Naive thymus-derived CD4-positive, alpha-beta T cell (primary cell): ENCODE data around the gene GNAO1. TPM values are rescaled to one million over a fixed set of nuclear protein-coding genes. Genes with fewer than 3 reads are reported as not detected.

Source experiments
- ATAC-seq: fragments of 150-1000 bp; cut with Tn5 transposase; 2 replicates; pipeline ENCODE4 v1.10.0; 2021; ENCODE audit warnings: mild to moderate bottlenecking, moderate library complexity
- CTCF ChIA-PET: fragments of 350-600 bp; sonication (Branson Sonifier 250); formaldehyde crosslinking; loops from one replicate; lab custom pipeline; 2021; ENCODE audit warnings: antibody characterized with exemption; lab: Charles Lee
- POLR2A ChIA-PET: fragments of 350-600 bp; sonication (Branson Sonifier 250); formaldehyde crosslinking; loops from one replicate; lab custom pipeline; 2021; ENCODE audit warnings: antibody characterized with exemption, inconsistent platforms; lab: Charles Lee
- DNase-seq, 9 donors: peaks; one replicate each; pipeline versions ENCODE4 v3.0.0 to v3.0.0-alpha.2; 2020 to 2022; ENCODE audit warnings: mixed read lengths in 1 of 9
- H3K27ac ChIP-seq: one replicate; pipeline ENCODE4 v1.7.0; 2013; ENCODE audit warnings: mild to moderate bottlenecking, low read depth, low read length, moderate library complexity
- H3K27me3 ChIP-seq, 2 donors: one replicate each; pipeline ENCODE4 v1.7.0; 2013; ENCODE audit warnings: low read length in 2 of 2, mild to moderate bottlenecking in 2 of 2, moderate library complexity in 2 of 2; ENCODE audit not compliant: control insufficient read depth in 2 of 2, insufficient read depth in 2 of 2
- H3K36me3 ChIP-seq, 3 experiments: 1 replicate in 2 of 3; 2 replicates in 1 of 3; pipeline ENCODE4 v1.7.0; 2013; ENCODE audit warnings: low read length in 3 of 3, mild to moderate bottlenecking in 3 of 3, moderate library complexity in 1 of 3; ENCODE audit not compliant: insufficient read depth in 3 of 3, control insufficient read depth in 2 of 3
- H3K4me1 ChIP-seq, 2 donors: one replicate each; pipeline ENCODE4 v1.7.0; 2013; ENCODE audit warnings: low read length in 2 of 2, mild to moderate bottlenecking in 2 of 2, moderate library complexity in 1 of 2; ENCODE audit not compliant: control insufficient read depth in 2 of 2, insufficient read depth in 2 of 2
- H3K4me3 ChIP-seq: 2 replicates; pipeline ENCODE4 v1.7.0; 2013; ENCODE audit warnings: mild to moderate bottlenecking, low read length
- H3K9me3 ChIP-seq, 3 experiments: 1 replicate in 2 of 3; 2 replicates in 1 of 3; pipeline ENCODE4 v1.7.0; 2013; ENCODE audit warnings: low read length in 3 of 3; ENCODE audit not compliant: control insufficient read depth in 2 of 3
- H3K27ac Mint-ChIP-seq, 9 donors: one replicate each; pipeline ENCODE4 v1.8.0; 2020 to 2022; ENCODE audit warnings: mixed read lengths in 9 of 9, mild to moderate bottlenecking in 8 of 9, moderate library complexity in 5 of 9, inconsistent platforms in 2 of 9
- H3K27me3 Mint-ChIP-seq, 5 donors: one replicate each; pipeline ENCODE4 v1.8.0; 2021 to 2022; ENCODE audit warnings: mixed read lengths in 5 of 5, mild to moderate bottlenecking in 1 of 5
- H3K36me3 Mint-ChIP-seq, 5 donors: one replicate each; pipeline ENCODE4 v1.8.0; 2020 to 2022; ENCODE audit warnings: mixed read lengths in 5 of 5, mild to moderate bottlenecking in 3 of 5, inconsistent platforms in 1 of 5
- H3K4me1 Mint-ChIP-seq, 7 donors: one replicate each; pipeline ENCODE4 v1.8.0; 2020 to 2022; ENCODE audit warnings: mixed read lengths in 7 of 7, mild to moderate bottlenecking in 3 of 7, inconsistent platforms in 1 of 7
- H3K4me3 Mint-ChIP-seq, 10 donors: one replicate each; pipeline ENCODE4 v1.8.0; 2020 to 2022; ENCODE audit warnings: mild to moderate bottlenecking in 10 of 10, mixed read lengths in 10 of 10, moderate library complexity in 6 of 10, inconsistent platforms in 2 of 10
- H3K9me3 Mint-ChIP-seq, 11 donors: one replicate each; pipeline ENCODE4 v1.8.0; 2020 to 2022; ENCODE audit warnings: mixed read lengths in 11 of 11, mild to moderate bottlenecking in 4 of 11, inconsistent platforms in 1 of 11, moderate library complexity in 1 of 11
- intact Hi-C, 2 donors: fragments of 100-400 bp; cut with micrococcal nuclease; formaldehyde crosslinking; loops; one replicate each; pipeline ENCODE4 v1.15.1; 2023
- polyA plus RNA-seq, 2 donors: library from polyadenylated mRNA; unstranded; fragments of 300-500 nt; fragmentation: Illumina TruSeq; gene quantifications; one replicate each; pipeline ENCODE4 v1.2.3, GENCODE V29; 2021
- total RNA-seq, 6 experiments: library from RNA in 5 of 6; stranded (reverse) in 5 of 6; gene quantifications; 1 replicate in 5 of 6; 2 replicates in 1 of 6; pipeline ENCODE4 v1.2.3 and lab custom pipeline; 2021 to 2026

The GNAO1 gene
- total and polyA plus RNA-seq, 7 experiments from 2014 or later = 0.43 to 5.4 (median 0.80) TPM; not detected in 2

DNA sequence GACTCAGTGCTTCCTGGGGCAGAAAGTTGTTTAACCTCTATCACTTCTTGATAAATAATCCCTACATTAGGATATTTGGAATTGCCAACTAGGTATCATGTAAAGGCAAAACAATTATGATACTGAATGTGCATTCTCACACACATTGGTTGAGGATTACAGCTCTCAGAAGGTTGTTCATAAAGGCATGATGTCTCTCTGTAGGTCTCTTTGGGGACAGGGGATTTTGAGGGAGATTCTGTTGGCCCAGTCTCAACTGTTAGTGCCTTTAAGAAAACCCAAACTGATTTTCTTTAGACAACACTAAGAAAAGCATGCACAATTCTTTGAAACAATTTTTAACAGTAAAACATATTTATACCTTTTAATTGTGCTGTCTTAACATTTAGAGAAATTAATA, 56.5 kb downstream of the GNAO1 start:
- H3K9me3 ChIP-seq = no peaks in the 10 kb centered on the region
- no peaks in the 10 kb centered on the region for H3K4me1 ChIP-seq
- no peaks in the 10 kb centered on the region for H3K36me3 Mint-ChIP-seq
- ChIA-PET CTCF (interaction anchor here (0.6 kb wide), 1 partner anchor 73 kb away, joined by 3 read pairs; no protein-coding TSS in a partner anchor), POLR2A (no interaction called here)
- H3K36me3 ChIP-seq = no peaks in the 10 kb centered on the region
- no peak for ATAC-seq
- peaks cover 0 to 10% (median 0%) of the 10 kb centered on the region in 5 donors for H3K27me3 Mint-ChIP-seq
- no peak overlapping the region for H3K27ac Mint-ChIP-seq
- no peak overlapping the region for H3K4me3 ChIP-seq
- H3K9me3 Mint-ChIP-seq = peaks cover 0 to 5% (median 0%) of the 10 kb centered on the region in 11 donors
- peaks cover 0 to 6% (median 0%) of the 10 kb centered on the region in 7 donors for H3K4me1 Mint-ChIP-seq
- H3K27ac ChIP-seq = no peak overlapping the region
- H3K27me3 ChIP-seq = no peaks in the 10 kb centered on the region
- H3K4me3 Mint-ChIP-seq = no peak overlapping the region
- intact Hi-C loops = no loop called here
- no peak for DNase-seq

DNA sequence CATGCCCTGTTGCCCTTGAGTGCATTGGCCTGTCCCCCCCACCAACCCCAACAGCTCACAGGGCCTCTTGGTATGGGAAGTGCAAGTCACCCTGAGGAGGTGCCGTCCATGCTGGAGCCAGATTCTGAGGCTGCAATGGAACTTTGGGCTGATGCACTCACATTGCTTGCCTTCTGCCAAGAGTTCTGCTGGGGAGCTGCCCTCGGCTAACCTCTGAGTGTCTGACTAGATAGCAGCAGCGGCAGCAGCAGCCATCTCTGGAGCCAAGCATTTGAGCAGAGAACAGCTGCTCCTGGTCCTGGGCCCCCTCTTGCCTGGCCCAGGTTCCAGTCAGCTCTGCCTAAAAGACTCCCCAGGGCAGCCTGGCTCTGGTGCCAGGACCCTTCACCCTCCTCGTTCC, 61.5 kb downstream of the GNAO1 start:
- Mint-ChIP-seq H3K36me3 (no peaks in the 10 kb centered on the region), H3K27ac (no peak overlapping the region), H3K9me3 (peaks cover 0 to 5% (median 0%) of the 10 kb centered on the region in 11 donors), H3K4me3 (no peak overlapping the region), H3K27me3 (peaks cover 0 to 39% (median 0%) of the 10 kb centered on the region in 5 donors), H3K4me1 (peaks cover 0 to 1% (median 0%) of the 10 kb centered on the region in 7 donors)
- ATAC-seq = no peak
- Histone ChIP-seq H3K9me3 (no peaks in the 10 kb centered on the region), H3K27ac (no peak overlapping the region), H3K4me3 (no peak overlapping the region), H3K36me3 (no peaks in the 10 kb centered on the region), H3K4me1 (no peaks in the 10 kb centered on the region), H3K27me3 (no peaks in the 10 kb centered on the region)
- ChIA-PET POLR2A (no interaction called here), CTCF (no interaction called here)
- no peak for DNase-seq
- intact Hi-C loops = no loop called here

DNA sequence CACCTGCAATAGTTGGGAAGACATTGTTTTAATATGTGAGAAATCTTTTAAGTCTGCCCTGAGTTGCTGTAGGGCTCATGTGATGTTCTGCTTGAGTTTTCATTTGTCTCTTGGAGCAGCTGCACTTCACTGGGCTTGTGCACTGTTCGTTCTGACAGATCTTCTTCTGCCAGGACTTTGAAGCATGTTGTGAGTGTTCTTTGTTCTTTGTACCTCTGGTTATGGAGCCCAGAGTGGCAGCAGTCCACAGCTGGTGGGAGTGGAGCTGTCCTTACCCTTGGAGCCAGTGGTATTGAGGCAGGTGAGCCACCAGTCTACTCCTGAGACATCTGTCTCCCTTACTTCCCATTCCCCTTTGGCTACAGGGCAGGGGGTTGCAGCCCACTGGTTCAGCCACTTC, 64.6 kb downstream of the GNAO1 start:
- peaks cover 0 to 4% (median 0%) of the 10 kb centered on the region in 7 donors for H3K4me1 Mint-ChIP-seq
- POLR2A ChIA-PET = no interaction called here
- H3K27ac Mint-ChIP-seq = no peak overlapping the region
- ATAC-seq (no peak), DNase-seq (no peak)
- no peaks in the 10 kb centered on the region for H3K9me3 ChIP-seq
- no peaks in the 10 kb centered on the region for H3K36me3 Mint-ChIP-seq
- no peaks in the 10 kb centered on the region for H3K27me3 ChIP-seq
- H3K27ac ChIP-seq = no peak overlapping the region
- peaks cover 0 to 6% of the 10 kb centered on the region in 2 donors for H3K4me1 ChIP-seq
- no peaks in the 10 kb centered on the region for H3K9me3 Mint-ChIP-seq
- H3K4me3 ChIP-seq = no peak overlapping the region
- H3K27me3 Mint-ChIP-seq = peaks cover 0 to 38% (median 0%) of the 10 kb centered on the region in 5 donors
- no peaks in the 10 kb centered on the region for H3K36me3 ChIP-seq
- H3K4me3 Mint-ChIP-seq = no peak overlapping the region
- CTCF ChIA-PET = no interaction called here
- intact Hi-C loops = no loop called here

DNA sequence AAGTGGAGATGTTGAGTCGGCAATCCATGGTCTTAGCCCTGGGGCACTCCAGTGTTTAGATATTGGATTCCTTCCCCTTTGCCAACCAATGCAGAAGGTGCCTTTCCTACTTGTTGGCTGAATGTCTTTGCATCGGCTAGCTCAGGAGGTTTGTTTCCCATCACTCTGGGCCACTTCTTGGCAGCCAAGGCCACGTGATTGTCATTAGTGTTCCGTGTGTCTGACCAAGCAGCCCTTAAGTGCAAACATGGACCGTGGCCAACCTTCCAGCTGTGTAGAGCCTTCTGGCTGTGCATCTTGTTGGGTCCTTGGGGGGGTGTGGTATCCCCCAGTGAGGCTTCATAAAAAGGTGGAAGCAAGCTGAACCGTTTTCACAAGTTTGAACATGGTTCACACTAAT, 66.0 kb downstream of the GNAO1 start:
- intact Hi-C loops = no loop called here
- H3K27ac Mint-ChIP-seq = no peak overlapping the region
- H3K4me1 Mint-ChIP-seq = peaks cover 3 to 17% (median 10%) of the 10 kb centered on the region in 7 donors
- no peak for ATAC-seq
- ChIA-PET POLR2A (no interaction called here), CTCF (no interaction called here)
- no peak overlapping the region for H3K27ac ChIP-seq
- DNase-seq = no peak
- H3K36me3 Mint-ChIP-seq = no peaks in the 10 kb centered on the region
- H3K4me3 Mint-ChIP-seq = no peak overlapping the region
- peaks cover 4 to 18% of the 10 kb centered on the region in 2 donors for H3K4me1 ChIP-seq
- no peaks in the 10 kb centered on the region for H3K9me3 Mint-ChIP-seq
- no peaks in the 10 kb centered on the region for H3K9me3 ChIP-seq
- H3K27me3 ChIP-seq = no peaks in the 10 kb centered on the region
- H3K4me3 ChIP-seq = no peak overlapping the region
- no peaks in the 10 kb centered on the region for H3K36me3 ChIP-seq
- H3K27me3 Mint-ChIP-seq = peaks cover 0 to 40% (median 0%) of the 10 kb centered on the region in 5 donors

DNA sequence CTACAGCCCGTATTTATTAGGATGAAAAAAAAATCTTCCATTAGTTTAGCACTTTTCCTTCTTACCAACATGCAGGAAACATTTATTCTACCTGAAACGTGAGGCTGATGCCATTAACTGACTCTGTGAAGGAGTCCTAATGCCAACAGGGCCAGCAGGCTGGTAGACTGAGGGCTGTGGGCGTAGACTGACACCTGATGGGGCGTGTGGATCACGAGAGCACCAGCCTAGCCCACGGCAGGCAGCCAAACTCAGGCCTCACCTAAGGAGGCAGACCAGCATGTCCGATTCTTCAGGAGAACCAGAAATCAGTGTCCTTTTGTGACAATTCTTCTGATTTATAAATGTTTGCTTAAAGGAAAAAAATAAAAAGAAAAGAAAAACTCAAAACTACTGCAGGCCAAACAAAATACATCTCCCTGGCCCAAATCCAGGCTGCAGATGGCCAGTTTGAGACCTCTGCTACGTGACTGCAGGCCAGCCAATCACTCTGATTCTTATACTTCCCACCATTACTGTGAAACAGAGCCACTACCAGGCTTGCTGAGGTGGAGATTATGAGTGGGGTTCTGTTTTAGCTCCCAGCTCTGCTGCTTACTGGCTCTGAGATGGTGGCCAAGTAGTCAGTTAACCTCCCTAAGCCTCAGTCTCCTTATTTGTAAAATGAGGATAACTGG, 66.5 kb downstream of the GNAO1 start:
- no peak overlapping the region for H3K27ac Mint-ChIP-seq
- CTCF ChIA-PET = no interaction called here

DNA sequence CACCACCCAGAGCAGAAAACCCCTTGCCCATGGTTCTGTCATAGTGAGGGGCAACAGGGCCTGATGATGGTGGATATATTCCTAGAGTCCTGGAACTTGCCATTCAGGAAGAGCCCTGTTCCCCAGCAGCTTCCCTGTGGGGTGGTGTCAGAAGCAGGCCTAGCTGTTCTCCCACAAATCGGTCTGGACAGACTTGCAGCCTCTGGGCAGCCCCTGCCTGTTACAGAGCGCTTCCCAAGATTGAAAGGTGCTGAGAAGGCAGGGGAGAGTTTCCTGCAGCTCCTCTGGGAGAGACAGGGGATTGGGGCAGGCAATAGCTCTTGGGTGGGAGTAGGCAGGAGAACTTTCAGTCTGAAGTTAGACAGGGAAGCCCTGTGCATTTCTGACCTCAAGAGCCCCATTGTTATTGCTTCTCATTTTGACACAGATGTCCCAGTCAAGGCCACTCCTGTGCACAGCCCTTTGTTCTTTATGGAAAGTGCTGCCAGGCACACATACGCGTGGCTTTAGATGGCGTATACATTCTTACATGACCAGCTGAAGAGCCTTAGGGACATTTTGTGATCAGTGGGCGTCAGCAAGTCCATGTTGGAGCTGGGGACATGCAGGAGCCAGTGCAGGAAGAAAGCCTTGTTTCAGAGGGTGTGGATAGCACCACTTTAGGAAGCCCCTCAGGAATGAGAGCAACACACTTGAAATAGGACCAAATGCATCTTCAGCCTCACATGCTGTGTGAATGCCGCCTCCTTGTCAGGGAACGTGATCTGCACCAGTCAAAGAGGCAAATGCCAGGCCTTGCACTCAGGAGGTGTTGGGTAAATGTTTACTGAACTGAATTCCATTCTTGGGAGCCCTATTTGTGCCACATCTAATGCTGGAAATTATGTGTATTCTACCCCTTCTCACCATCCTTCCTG, 67.5 kb downstream of the GNAO1 start:
- no peak overlapping the region for H3K27ac Mint-ChIP-seq
- peaks cover 8 to 31% of the 10 kb centered on the region in 2 donors for H3K4me1 ChIP-seq
- no peaks in the 10 kb centered on the region for H3K9me3 ChIP-seq
- H3K27me3 Mint-ChIP-seq = peaks cover 0 to 34% (median 0%) of the 10 kb centered on the region in 5 donors
- peaks cover 15 to 33% (median 23%) of the 10 kb centered on the region in 7 donors for H3K4me1 Mint-ChIP-seq
- intact Hi-C loops = no loop called here
- POLR2A ChIA-PET = no interaction called here
- ATAC-seq = no peak
- CTCF ChIA-PET = no interaction called here
- DNase-seq = no peak
- H3K36me3 Mint-ChIP-seq = no peaks in the 10 kb centered on the region
- H3K27ac ChIP-seq = no peak overlapping the region
- H3K36me3 ChIP-seq = no peaks in the 10 kb centered on the region
- H3K27me3 ChIP-seq = no peaks in the 10 kb centered on the region
- no peak overlapping the region for H3K4me3 Mint-ChIP-seq
- no peak overlapping the region for H3K4me3 ChIP-seq
- H3K9me3 Mint-ChIP-seq = no peaks in the 10 kb centered on the region

More for the DNA sequence above, 66.5 kb downstream of the GNAO1 start:
- Mint-ChIP-seq H3K27me3 (peaks cover 0 to 38% (median 0%) of the 10 kb centered on the region in 5 donors), H3K4me1 (peaks cover 9 to 23% (median 15%) of the 10 kb centered on the region in 7 donors), H3K4me3 (no peak overlapping the region), H3K36me3 (no peaks in the 10 kb centered on the region), H3K9me3 (no peaks in the 10 kb centered on the region)
- no peak overlapping the region for H3K27ac ChIP-seq
- ATAC-seq = no peak
- H3K27me3 ChIP-seq = no peaks in the 10 kb centered on the region
- DNase-seq = no peak
- H3K36me3 ChIP-seq = no peaks in the 10 kb centered on the region
- no peaks in the 10 kb centered on the region for H3K9me3 ChIP-seq
- POLR2A ChIA-PET = no interaction called here
- H3K4me1 ChIP-seq = peaks cover 8 to 21% of the 10 kb centered on the region in 2 donors
- intact Hi-C loops = no loop called here
- H3K4me3 ChIP-seq = no peak overlapping the region
